ENCODE measurements around the gene ARAP1. TPM values are rescaled to one million over a fixed set of nuclear protein-coding genes. Genes with fewer than 3 reads are reported as not detected.

The ARAP1 gene
- total and polyA plus RNA-seq, 7 donors = 31.9 to 135 (median 61.5) TPM

- Histone ChIP-seq H3K27me3 (peaks cover 22 to 90% (median 81%) of the 10 kb centered on the region in 3 donors), H3K4me3 (no peak overlapping the region), H3K27ac (no peak overlapping the region), H3K9me3 (no peaks in the 10 kb centered on the region), H3K4me1 (peaks cover 0 to 6% (median 2%) of the 10 kb centered on the region in 4 donors), H3K36me3 (no peaks in the 10 kb centered on the region)
- no peak for DNase-seq
- TF ChIP-seq POLR2AphosphoS5 (IDR thresholded peaks at IDR 0.05) (no peak), POLR2A (IDR thresholded peaks at IDR 0.05) (no peak), CTCF (IDR thresholded peaks at IDR 0.05) (no peak), EP300 (IDR thresholded peaks at IDR 0.05) (no peak)
- intact Hi-C loops (cut with DNase I) = no loop called here
- 19 to 38% methylated on average over 2 of the region's 2 CpGs for WGBS, 2 donors
Measured at GRCh38 chr11:72675221-72675620, 77.0 kb downstream of the ARAP1 start.

- no peak for DNase-seq
- Histone ChIP-seq H3K9me3 (no peaks in the 10 kb centered on the region), H3K27me3 (peaks cover 22 to 80% (median 77%) of the 10 kb centered on the region in 3 donors), H3K4me3 (no peak within 1 kb of the TSS), H3K36me3 (no peaks in the 10 kb centered on the region), H3K27ac (no peak within 1 kb of the TSS), H3K4me1 (peaks cover 0 to 6% (median 2%) of the 10 kb centered on the region in 4 donors)
- intact Hi-C loops (cut with DNase I) = no loop called here
- WGBS, 2 donors = 11 to 15% methylated on average over 21 of the region's 21 CpGs
- no peak for TF ChIP-seq EP300 (IDR thresholded peaks at IDR 0.05)
- no peak for TF ChIP-seq CTCF (IDR thresholded peaks at IDR 0.05)
- no peak for TF ChIP-seq POLR2A (IDR thresholded peaks at IDR 0.05)
- no peak for TF ChIP-seq POLR2AphosphoS5 (IDR thresholded peaks at IDR 0.05)
Measured at GRCh38 chr11:72673943-72674828, 78.0 kb downstream of the ARAP1 start, which contains the start of gene PDE2A. TSS of gene PDE2A (minus strand) at chr11:72674422. CDS start at chr11:72674207, 215 bp downstream.

GRCh38 chr11:72673284-72673942 lies 78.8 kb downstream of the ARAP1 start:
- H3K27me3 ChIP-seq = peaks cover 22 to 72% (median 69%) of the 10 kb centered on the region in 3 donors
- H3K9me3 ChIP-seq = no peaks in the 10 kb centered on the region
- peaks cover 0 to 6% (median 2%) of the 10 kb centered on the region in 4 donors for H3K4me1 ChIP-seq
- no peak for DNase-seq
- intact Hi-C loops (cut with DNase I) = no loop called here
- H3K4me3 ChIP-seq = no peak overlapping the region
- no peak overlapping the region for H3K27ac ChIP-seq
- WGBS, 2 donors = 27 to 29% methylated on average over 12 of the region's 12 CpGs
- no peaks in the 10 kb centered on the region for H3K36me3 ChIP-seq
- TF ChIP-seq POLR2A (IDR thresholded peaks at IDR 0.05) = no peak
- no peak for TF ChIP-seq EP300 (IDR thresholded peaks at IDR 0.05)
- no peak for TF ChIP-seq CTCF (IDR thresholded peaks at IDR 0.05)
- no peak for TF ChIP-seq POLR2AphosphoS5 (IDR thresholded peaks at IDR 0.05)

- H3K9me3 ChIP-seq = no peaks in the 10 kb centered on the region
- intact Hi-C loops (cut with DNase I) = no loop called here
- H3K36me3 ChIP-seq = no peaks in the 10 kb centered on the region
- H3K4me3 ChIP-seq = no peak overlapping the region
- H3K4me1 ChIP-seq = peaks cover 0 to 6% (median 2%) of the 10 kb centered on the region in 4 donors
- H3K27me3 ChIP-seq = peaks cover 17 to 65% (median 62%) of the 10 kb centered on the region in 3 donors
- WGBS, 2 donors = 57 to 69% methylated on average over 4 of the region's 4 CpGs
- H3K27ac ChIP-seq = no peak overlapping the region
- DNase-seq = no peak
- TF ChIP-seq CTCF (IDR thresholded peaks at IDR 0.05) (no peak), EP300 (IDR thresholded peaks at IDR 0.05) (no peak), POLR2AphosphoS5 (IDR thresholded peaks at IDR 0.05) (no peak), POLR2A (IDR thresholded peaks at IDR 0.05) (no peak)
Measured at GRCh38 chr11:72672597-72673238, 79.5 kb downstream of the ARAP1 start.

Data from sigmoid colon (tissue), 7 donors.